PFSK-1 (cell line): ENCODE measurements around the gene FLT3.

Source experiments
- POLR2AphosphoS5 ChIP-seq: IDR thresholded peaks from 2 replicates; pipeline ENCODE4 v1.6.1; 2012; ENCODE audit warnings: low read depth, mild to moderate bottlenecking, control low read depth, low read length, moderate library complexity
- SIN3A ChIP-seq: IDR thresholded peaks from 2 replicates; pipeline ENCODE4 v1.6.1; 2012; ENCODE audit warnings: mild to moderate bottlenecking, low read length, moderate library complexity, borderline replicate concordance; ENCODE audit not compliant: insufficient read depth
- TAF1 ChIP-seq: IDR thresholded peaks from 2 replicates; pipeline ENCODE4 v1.6.1; 2012; ENCODE audit warnings: low read length, control low read depth, borderline replicate concordance; ENCODE audit not compliant: insufficient read depth
- TF ChIP-seq, protein P1 (sequence below), 2 experiments: IDR thresholded peaks; 2 replicates each; pipeline versions ENCODE4 v1.6.1 to v1.8.0; 2011 to 2012; ENCODE audit warnings: low read depth in 2 of 2, low read length in 2 of 2, control low read depth in 1 of 2, inconsistent platforms in 1 of 2, mild to moderate bottlenecking in 1 of 2, moderate library complexity in 1 of 2; ENCODE audit not compliant: insufficient read depth in 1 of 2

DNA sequence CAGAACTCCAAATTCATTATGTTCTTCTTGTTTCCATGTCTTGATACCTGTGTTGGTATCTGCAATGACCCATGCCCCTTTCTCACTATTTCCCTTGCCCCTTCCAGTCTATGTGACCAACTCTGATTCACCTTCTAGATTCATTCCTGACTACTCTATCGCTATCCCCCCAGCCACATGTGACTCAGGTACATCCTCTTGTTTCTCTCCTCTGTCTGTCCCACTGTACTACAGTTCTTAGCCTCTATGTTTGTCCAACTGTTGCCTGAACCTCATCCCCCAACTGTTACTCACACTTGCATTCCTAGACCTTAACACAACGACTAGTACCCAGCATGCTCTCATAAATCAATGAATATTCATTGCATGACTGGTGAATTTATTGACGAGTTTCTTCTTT is 10.0 kb upstream of the FLT3 start:
- TF ChIP-seq, protein P1, sequence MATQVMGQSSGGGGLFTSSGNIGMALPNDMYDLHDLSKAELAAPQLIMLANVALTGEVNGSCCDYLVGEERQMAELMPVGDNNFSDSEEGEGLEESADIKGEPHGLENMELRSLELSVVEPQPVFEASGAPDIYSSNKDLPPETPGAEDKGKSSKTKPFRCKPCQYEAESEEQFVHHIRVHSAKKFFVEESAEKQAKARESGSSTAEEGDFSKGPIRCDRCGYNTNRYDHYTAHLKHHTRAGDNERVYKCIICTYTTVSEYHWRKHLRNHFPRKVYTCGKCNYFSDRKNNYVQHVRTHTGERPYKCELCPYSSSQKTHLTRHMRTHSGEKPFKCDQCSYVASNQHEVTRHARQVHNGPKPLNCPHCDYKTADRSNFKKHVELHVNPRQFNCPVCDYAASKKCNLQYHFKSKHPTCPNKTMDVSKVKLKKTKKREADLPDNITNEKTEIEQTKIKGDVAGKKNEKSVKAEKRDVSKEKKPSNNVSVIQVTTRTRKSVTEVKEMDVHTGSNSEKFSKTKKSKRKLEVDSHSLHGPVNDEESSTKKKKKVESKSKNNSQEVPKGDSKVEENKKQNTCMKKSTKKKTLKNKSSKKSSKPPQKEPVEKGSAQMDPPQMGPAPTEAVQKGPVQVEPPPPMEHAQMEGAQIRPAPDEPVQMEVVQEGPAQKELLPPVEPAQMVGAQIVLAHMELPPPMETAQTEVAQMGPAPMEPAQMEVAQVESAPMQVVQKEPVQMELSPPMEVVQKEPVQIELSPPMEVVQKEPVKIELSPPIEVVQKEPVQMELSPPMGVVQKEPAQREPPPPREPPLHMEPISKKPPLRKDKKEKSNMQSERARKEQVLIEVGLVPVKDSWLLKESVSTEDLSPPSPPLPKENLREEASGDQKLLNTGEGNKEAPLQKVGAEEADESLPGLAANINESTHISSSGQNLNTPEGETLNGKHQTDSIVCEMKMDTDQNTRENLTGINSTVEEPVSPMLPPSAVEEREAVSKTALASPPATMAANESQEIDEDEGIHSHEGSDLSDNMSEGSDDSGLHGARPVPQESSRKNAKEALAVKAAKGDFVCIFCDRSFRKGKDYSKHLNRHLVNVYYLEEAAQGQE (IDR thresholded peaks at IDR 0.05; ENCODE audit: insufficient read depth in 1 of 2, low read depth in 2 of 2, low read length in 2 of 2) = no peak
- TF ChIP-seq POLR2AphosphoS5 (no peak), SIN3A (no peak), TAF1 (no peak)
